Immature natural killer cell (primary cell): ENCODE data around the gene FOXE1. TPM values are rescaled to one million over a fixed set of nuclear protein-coding genes. Genes with fewer than 3 reads are reported as not detected.

Experiments
- DNase-seq, 3 donors: peaks; one replicate each; pipeline ENCODE4 v3.0.0; 2022; ENCODE audit warnings: mixed read lengths in 1 of 3
- H3K27ac Mint-ChIP-seq, 6 donors: one replicate each; pipeline ENCODE4 v1.8.0; 2020; ENCODE audit warnings: mixed read lengths in 6 of 6, mild to moderate bottlenecking in 5 of 6, inconsistent platforms in 4 of 6, moderate library complexity in 3 of 6
- H3K27me3 Mint-ChIP-seq, 3 donors: one replicate each; pipeline ENCODE4 v1.8.0; 2020 to 2021; ENCODE audit warnings: low read depth in 3 of 3, mild to moderate bottlenecking in 3 of 3, mixed read lengths in 3 of 3, moderate library complexity in 3 of 3, inconsistent platforms in 1 of 3
- H3K36me3 Mint-ChIP-seq, 3 donors: one replicate each; pipeline ENCODE4 v1.8.0; 2020; ENCODE audit warnings: mixed read lengths in 3 of 3, inconsistent platforms in 2 of 3, mild to moderate bottlenecking in 2 of 3
- H3K4me1 Mint-ChIP-seq, 2 donors: one replicate each; pipeline ENCODE4 v1.8.0; 2020; ENCODE audit warnings: inconsistent platforms in 2 of 2, mild to moderate bottlenecking in 2 of 2, mixed read lengths in 2 of 2, moderate library complexity in 1 of 2
- H3K4me3 Mint-ChIP-seq, 5 donors: one replicate each; pipeline ENCODE4 v1.8.0; 2020; ENCODE audit warnings: mild to moderate bottlenecking in 5 of 5, mixed read lengths in 5 of 5, inconsistent platforms in 3 of 5, moderate library complexity in 3 of 5
- H3K9me3 Mint-ChIP-seq, 6 donors: one replicate each; pipeline ENCODE4 v1.8.0; 2020; ENCODE audit warnings: mild to moderate bottlenecking in 6 of 6, mixed read lengths in 6 of 6, inconsistent platforms in 4 of 6, moderate library complexity in 3 of 6
- polyA plus RNA-seq, 3 donors: library from polyadenylated mRNA; unstranded; fragments of 300-500 nt; fragmentation: Illumina TruSeq; gene quantifications; one replicate each; pipeline ENCODE4 v1.2.3, GENCODE V29; 2021

The FOXE1 gene
- polyA plus RNA-seq, 3 donors from 2014 or later, result not detected

- Mint-ChIP-seq H3K27me3 (peaks cover 1 to 4% (median 3%) of the 10 kb centered on the region in 3 donors), H3K27ac (no peak overlapping the region), H3K4me3 (no peak overlapping the region), H3K4me1 (no peaks in the 10 kb centered on the region), H3K9me3 (no peaks in the 10 kb centered on the region), H3K36me3 (peaks cover 0 to 10% (median 4%) of the 10 kb centered on the region in 3 donors)
- DNase-seq, result no peak
These were observed 38.7 kb downstream of the FOXE1 start for GRCh38 chr9:97891736-97892135.

GRCh38 chr9:97892421-97892820 lies 39.4 kb downstream of the FOXE1 start:
- Mint-ChIP-seq H3K27me3 (peaks cover 1 to 4% (median 3%) of the 10 kb centered on the region in 3 donors), H3K27ac (no peak overlapping the region), H3K9me3 (no peaks in the 10 kb centered on the region), H3K36me3 (peaks cover 0 to 15% (median 9%) of the 10 kb centered on the region in 3 donors), H3K4me1 (no peaks in the 10 kb centered on the region), H3K4me3 (no peak overlapping the region)
- DNase-seq, result no peak

GRCh38 chr9:97895211-97895610 lies 42.2 kb downstream of the FOXE1 start:
- Mint-ChIP-seq H3K4me1 (no peaks in the 10 kb centered on the region), H3K27ac (no peak overlapping the region), H3K27me3 (peaks cover 0 to 3% (median 0%) of the 10 kb centered on the region in 3 donors), H3K9me3 (no peaks in the 10 kb centered on the region), H3K4me3 (no peak overlapping the region), H3K36me3 (peaks cover 0 to 16% (median 15%) of the 10 kb centered on the region in 3 donors)
- no peak for DNase-seq

- Mint-ChIP-seq H3K27me3 (peaks cover 0 to 3% (median 0%) of the 10 kb centered on the region in 3 donors), H3K4me3 (no peak overlapping the region), H3K9me3 (no peaks in the 10 kb centered on the region), H3K36me3 (peaks cover 0 to 16% (median 15%) of the 10 kb centered on the region in 3 donors), H3K4me1 (peaks cover 0 to 2% of the 10 kb centered on the region in 2 donors), H3K27ac (no peak overlapping the region)
- DNase-seq, result no peak
These were observed 42.8 kb downstream of the FOXE1 start for GRCh38 chr9:97895695-97896332.

GRCh38 chr9:97900103-97900737 lies 47.2 kb downstream of the FOXE1 start:
- Mint-ChIP-seq H3K4me1 (peaks cover 11 to 26% of the 10 kb centered on the region in 2 donors), H3K9me3 (no peaks in the 10 kb centered on the region), H3K27ac (peak overlapping the region in 1 of 6 donors; percentile 30), H3K4me3 (no peak overlapping the region), H3K36me3 (peaks cover 4 to 23% (median 19%) of the 10 kb centered on the region in 3 donors), H3K27me3 (no peaks in the 10 kb centered on the region)
- no peak for DNase-seq

- Mint-ChIP-seq H3K36me3 (peaks cover 4 to 20% (median 13%) of the 10 kb centered on the region in 3 donors), H3K27me3 (no peaks in the 10 kb centered on the region), H3K4me1 (peaks cover 18 to 34% of the 10 kb centered on the region in 2 donors), H3K9me3 (no peaks in the 10 kb centered on the region), H3K27ac (peak overlapping the region in 3 of 6 donors; percentile 5 to 31 (median 9)), H3K4me3 (no peak overlapping the region)
- peak in 2 of 3 donors; percentile 29 to 32 for DNase-seq
These were observed 47.9 kb downstream of the FOXE1 start for GRCh38 chr9:97900738-97901565.

GRCh38 chr9:97903177-97903576 lies 50.2 kb downstream of the FOXE1 start:
- H3K27ac Mint-ChIP-seq, result peak overlapping the region in 2 of 6 donors; percentile 40 to 81

GRCh38 chr9:97904725-97905124 lies 51.7 kb downstream of the FOXE1 start:
- no peak for DNase-seq
- H3K27ac Mint-ChIP-seq, result peak overlapping the region; percentile 76 to 100 (median 87)
- peaks cover 47 to 67% of the 10 kb centered on the region in 2 donors for H3K4me1 Mint-ChIP-seq
- peak overlapping the region; percentile 62 to 78 (median 73) for H3K4me3 Mint-ChIP-seq
- peaks cover 0 to 4% (median 0%) of the 10 kb centered on the region in 3 donors for H3K27me3 Mint-ChIP-seq
- no peaks in the 10 kb centered on the region for H3K9me3 Mint-ChIP-seq
- peaks cover 7 to 16% (median 16%) of the 10 kb centered on the region in 3 donors for H3K36me3 Mint-ChIP-seq

More at GRCh38 chr9:97903177-97903576, 50.2 kb downstream of the FOXE1 start:
- H3K9me3 Mint-ChIP-seq, result no peaks in the 10 kb centered on the region
- no peak overlapping the region for H3K4me3 Mint-ChIP-seq
- peaks cover 4 to 13% (median 8%) of the 10 kb centered on the region in 3 donors for H3K36me3 Mint-ChIP-seq
- peaks cover 38 to 55% of the 10 kb centered on the region in 2 donors for H3K4me1 Mint-ChIP-seq
- H3K27me3 Mint-ChIP-seq, result peaks cover 0 to 4% (median 0%) of the 10 kb centered on the region in 3 donors
- no peak for DNase-seq

- peak overlapping the region; percentile 71 to 93 (median 73) for H3K4me3 Mint-ChIP-seq
- DNase-seq, result peak; percentile 36 to 40 (median 39)
These were observed 52.2 kb downstream of the FOXE1 start for GRCh38 chr9:97905228-97905627.

More at GRCh38 chr9:97905228-97905627, 52.2 kb downstream of the FOXE1 start:
- H3K27me3 Mint-ChIP-seq, result peaks cover 0 to 4% (median 0%) of the 10 kb centered on the region in 3 donors
- H3K36me3 Mint-ChIP-seq, result peaks cover 10 to 21% (median 16%) of the 10 kb centered on the region in 3 donors
- H3K27ac Mint-ChIP-seq, result peak overlapping the region; percentile 83 to 100 (median 96)
- H3K4me1 Mint-ChIP-seq, result peaks cover 52 to 72% of the 10 kb centered on the region in 2 donors
- H3K9me3 Mint-ChIP-seq, result no peaks in the 10 kb centered on the region

Other genes starting within 250 kb of the FOXE1 start
- gene TSTD2, start 219.9 kb upstream of the FOXE1 start, polyA plus RNA-seq, result 10 to 100 TPM in 2 of 3 donors, 1 to 10 TPM in 1; 9.8 to 10.5 (median 10.0) TPM
- 10 to 100 TPM; 11.0 to 15.8 (median 12.8) TPM for gene NCBP1, start 219.4 kb upstream of the FOXE1 start, polyA plus RNA-seq
- gene XPA, start 155.9 kb upstream of the FOXE1 start, polyA plus RNA-seq, result 10 to 100 TPM; 32.2 to 36.5 (median 32.5) TPM
- gene TRMO, start 69.3 kb downstream of the FOXE1 start, polyA plus RNA-seq, result 10 to 100 TPM in 1 of 3 donors, 1 to 10 TPM in 2; 5.9 to 11.4 (median 7.9) TPM
- 1 to 10 TPM in 1 of 3 donors, under 1 TPM in 2; 0.77 to 1.8 (median 0.97) TPM for gene HEMGN, start 84.9 kb downstream of the FOXE1 start, polyA plus RNA-seq
- gene ANP32B, start 130.1 kb downstream of the FOXE1 start, polyA plus RNA-seq, result 10 to 100 TPM; 33.9 to 53.7 (median 39.1) TPM
- 10 to 100 TPM; 21.5 to 41.8 (median 34.1) TPM for gene NANS, start 203.5 kb downstream of the FOXE1 start, polyA plus RNA-seq